KMS-11 (cell line): ENCODE results near the gene CST5.
"Not testable (repeated sequence)": the region's sequence is repeated elsewhere in the genome, so short reads cannot be mapped to it uniquely, and the experiment has no call there.

Experiments
- H2AFZ ChIP-seq: fragments of 200-600 bp; sonication (generic); 2 replicates; pipeline ENCODE4 v1.6.1; 2016; ENCODE audit warnings: antibody characterized with exemption, mixed run types, low read depth
- H3K27ac ChIP-seq: fragments of 200-600 bp; sonication (generic); 2 replicates; pipeline ENCODE4 v1.6.1; 2016; ENCODE audit warnings: mild to moderate bottlenecking, mixed run types
- H3K27me3 ChIP-seq: fragments of 200-600 bp; sonication (generic); 2 replicates; pipeline ENCODE4 v1.6.1; 2017; ENCODE audit warnings: mild to moderate bottlenecking, low read depth, mixed run types, moderate library complexity; ENCODE audit not compliant: insufficient read depth
- H3K36me3 ChIP-seq: fragments of 200-600 bp; sonication (generic); 2 replicates; pipeline ENCODE4 v1.6.1; 2017; ENCODE audit warnings: mild to moderate bottlenecking, mixed run types; ENCODE audit not compliant: insufficient read depth
- H3K4me1 ChIP-seq: fragments of 200-600 bp; sonication (generic); 2 replicates; pipeline ENCODE4 v1.6.1; 2016; ENCODE audit warnings: mild to moderate bottlenecking, low read depth, mixed run types; ENCODE audit not compliant: poor library complexity, severe bottlenecking
- H3K4me2 ChIP-seq: fragments of 200-600 bp; sonication (generic); 2 replicates; pipeline ENCODE4 v1.7.0; 2016; ENCODE audit warnings: mild to moderate bottlenecking, mixed run types
- H3K4me3 ChIP-seq: fragments of 200-600 bp; sonication (generic); IDR thresholded peaks from 2 replicates; pipeline ENCODE4 v1.6.1; 2017; ENCODE audit warnings: low read depth, low read length, mixed read lengths; ENCODE audit not compliant: insufficient read depth
- H3K79me2 ChIP-seq: fragments of 200-600 bp; sonication (generic); 2 replicates; pipeline ENCODE4 v1.6.1; 2016; ENCODE audit warnings: low read depth, mixed run types; ENCODE audit not compliant: insufficient read depth
- H3K9ac ChIP-seq: fragments of 200-600 bp; sonication (generic); 2 replicates; pipeline ENCODE4 v1.6.1; 2016; ENCODE audit warnings: mild to moderate bottlenecking, mixed run types
- H4K20me1 ChIP-seq: fragments of 200-600 bp; sonication (generic); 2 replicates; pipeline ENCODE4 v1.6.1; 2016; ENCODE audit warnings: mild to moderate bottlenecking, mixed run types; ENCODE audit not compliant: insufficient read depth
- TF ChIP-seq, protein P1 (sequence below): fragments of 200-600 bp; sonication (generic); conservative IDR thresholded peaks from 2 replicates; pipeline ENCODE4 v1.6.1; 2017; ENCODE audit warnings: low read depth, mild to moderate bottlenecking, antibody characterized with exemption, low read length, moderate library complexity, mixed read lengths

The CST5 gene

DNA sequence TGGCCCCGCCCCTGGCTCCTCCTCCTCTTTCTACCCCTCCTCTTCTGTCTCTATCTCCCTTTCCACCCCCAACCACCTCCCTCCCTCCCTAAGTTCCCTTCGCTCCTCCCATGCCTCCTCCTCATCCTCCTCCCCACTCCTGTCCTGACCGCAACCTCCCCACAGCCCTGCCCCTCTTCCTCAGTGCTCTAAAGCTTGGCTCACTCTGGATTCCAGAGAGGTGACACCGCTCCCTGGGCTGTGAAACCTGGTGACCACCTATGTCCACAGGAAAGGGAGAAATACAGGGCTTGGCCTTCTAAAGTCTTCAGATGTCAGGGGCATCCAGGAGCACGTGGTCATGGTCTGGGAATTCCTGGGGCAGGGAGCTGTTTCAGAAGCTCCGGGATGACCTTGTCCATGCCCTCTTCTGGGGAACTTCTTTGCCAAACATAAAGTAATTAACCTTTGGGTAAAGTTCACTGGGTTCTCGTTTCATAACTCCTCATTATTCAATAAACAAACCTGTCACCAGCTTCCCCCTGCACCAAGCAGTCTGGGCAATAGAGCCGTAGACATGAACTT lies 345 bp upstream of the CST5 start:
- Histone ChIP-seq H4K20me1 (no peaks in the 10 kb centered on the region), H3K27me3 (no peaks in the 10 kb centered on the region), H3K9ac (no peak overlapping the region), H3K79me2 (no peaks in the 10 kb centered on the region), H3K36me3 (no peaks in the 10 kb centered on the region), H3K4me3 (no peak overlapping the region), H3K27ac (no peak overlapping the region), H3K4me2 (no peak overlapping the region), H2AFZ (no peak overlapping the region), H3K4me1 (no peaks in the 10 kb centered on the region)
- TF ChIP-seq, protein P1, sequence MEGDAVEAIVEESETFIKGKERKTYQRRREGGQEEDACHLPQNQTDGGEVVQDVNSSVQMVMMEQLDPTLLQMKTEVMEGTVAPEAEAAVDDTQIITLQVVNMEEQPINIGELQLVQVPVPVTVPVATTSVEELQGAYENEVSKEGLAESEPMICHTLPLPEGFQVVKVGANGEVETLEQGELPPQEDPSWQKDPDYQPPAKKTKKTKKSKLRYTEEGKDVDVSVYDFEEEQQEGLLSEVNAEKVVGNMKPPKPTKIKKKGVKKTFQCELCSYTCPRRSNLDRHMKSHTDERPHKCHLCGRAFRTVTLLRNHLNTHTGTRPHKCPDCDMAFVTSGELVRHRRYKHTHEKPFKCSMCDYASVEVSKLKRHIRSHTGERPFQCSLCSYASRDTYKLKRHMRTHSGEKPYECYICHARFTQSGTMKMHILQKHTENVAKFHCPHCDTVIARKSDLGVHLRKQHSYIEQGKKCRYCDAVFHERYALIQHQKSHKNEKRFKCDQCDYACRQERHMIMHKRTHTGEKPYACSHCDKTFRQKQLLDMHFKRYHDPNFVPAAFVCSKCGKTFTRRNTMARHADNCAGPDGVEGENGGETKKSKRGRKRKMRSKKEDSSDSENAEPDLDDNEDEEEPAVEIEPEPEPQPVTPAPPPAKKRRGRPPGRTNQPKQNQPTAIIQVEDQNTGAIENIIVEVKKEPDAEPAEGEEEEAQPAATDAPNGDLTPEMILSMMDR, result no peak

DNA sequence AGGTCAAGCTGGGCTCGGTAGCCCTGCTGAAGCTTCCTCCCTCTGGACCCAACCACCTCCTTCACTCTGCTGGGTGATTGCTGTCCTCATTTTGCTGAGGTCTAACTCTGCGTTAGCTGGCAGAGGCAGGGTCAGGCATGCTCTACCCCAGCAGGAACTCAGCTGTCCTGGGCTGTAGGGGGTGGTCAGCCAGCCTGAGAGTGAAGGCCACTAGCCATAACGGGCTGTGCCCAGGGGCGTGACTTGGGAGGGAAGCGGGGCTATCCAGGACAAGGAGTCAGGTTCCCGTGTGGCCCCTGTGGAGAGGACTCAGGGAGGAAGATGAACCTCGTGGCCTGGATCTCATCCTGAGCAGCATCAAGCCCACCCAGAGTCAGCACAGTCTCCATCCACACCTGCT lies 761 bp downstream of the CST5 start:
- Histone ChIP-seq H3K4me1 (no peaks in the 10 kb centered on the region), H3K9ac (no peak overlapping the region), H3K27me3 (no peaks in the 10 kb centered on the region), H3K4me3 (no peak overlapping the region), H3K27ac (no peak overlapping the region), H3K36me3 (no peaks in the 10 kb centered on the region), H4K20me1 (no peaks in the 10 kb centered on the region), H3K79me2 (no peaks in the 10 kb centered on the region), H3K4me2 (no peak overlapping the region), H2AFZ (no peak overlapping the region)
- TF ChIP-seq, protein P1, result no peak

DNA sequence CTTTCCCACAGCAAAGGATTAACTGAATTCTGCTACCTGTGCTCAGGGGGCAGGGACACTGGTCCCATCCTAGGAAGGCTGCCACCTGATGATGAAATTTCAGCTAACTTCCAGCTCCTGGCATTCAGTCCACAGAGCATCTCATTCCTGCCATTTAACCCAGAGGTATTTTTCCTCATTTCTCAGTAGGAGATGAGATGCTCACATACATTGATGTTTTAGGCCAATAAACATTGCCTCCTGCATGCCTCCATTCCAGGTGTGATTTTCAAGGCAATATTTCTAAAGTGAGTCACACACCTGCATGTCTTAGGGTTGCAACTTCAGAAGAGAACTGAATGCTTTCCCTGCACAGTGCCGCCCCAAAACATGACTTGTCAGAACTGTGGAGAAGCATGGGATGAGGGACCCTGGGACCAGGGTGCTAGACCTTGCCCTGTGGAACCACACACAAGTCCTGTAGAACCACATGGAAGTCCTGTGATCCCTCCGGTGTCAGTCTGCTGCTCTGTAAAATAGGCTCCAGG lies 1.5 kb downstream of the CST5 start:
- H3K27me3 ChIP-seq, H3K9ac ChIP-seq, H3K79me2 ChIP-seq, H4K20me1 ChIP-seq, H2AFZ ChIP-seq, H3K4me2 ChIP-seq, H3K36me3 ChIP-seq, H3K27ac ChIP-seq, H3K4me1 ChIP-seq, H3K4me3 ChIP-seq: not testable (repeated sequence)

DNA sequence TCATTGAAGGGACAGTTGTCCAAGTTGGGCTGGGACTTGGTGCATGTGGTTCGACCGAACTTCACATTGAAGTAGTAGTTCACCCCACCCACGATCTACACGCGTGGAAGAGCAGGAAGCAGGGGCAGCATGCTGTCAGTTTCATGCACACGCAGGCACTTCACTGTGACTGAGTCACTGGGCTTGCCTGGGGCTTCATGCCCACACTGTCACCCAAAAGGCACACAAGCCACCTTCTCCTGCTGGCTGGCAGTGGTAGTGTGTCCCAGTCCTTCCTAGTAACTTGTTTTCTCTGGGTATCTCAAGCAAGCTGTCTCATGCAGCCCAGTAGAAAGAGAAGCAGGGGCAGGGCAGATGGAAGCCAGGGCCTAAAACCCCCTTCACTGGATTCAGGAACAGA lies 2.0 kb downstream of the CST5 start:
- Histone ChIP-seq H3K4me3 (no peak overlapping the region), H3K27ac (no peak overlapping the region), H3K4me1 (no peaks in the 10 kb centered on the region), H4K20me1 (no peaks in the 10 kb centered on the region), H3K27me3 (no peaks in the 10 kb centered on the region), H3K79me2 (no peaks in the 10 kb centered on the region), H3K4me2 (no peak overlapping the region), H3K36me3 (no peaks in the 10 kb centered on the region), H3K9ac (no peak overlapping the region), H2AFZ (no peak overlapping the region)
- TF ChIP-seq, protein P1, result no peak

DNA sequence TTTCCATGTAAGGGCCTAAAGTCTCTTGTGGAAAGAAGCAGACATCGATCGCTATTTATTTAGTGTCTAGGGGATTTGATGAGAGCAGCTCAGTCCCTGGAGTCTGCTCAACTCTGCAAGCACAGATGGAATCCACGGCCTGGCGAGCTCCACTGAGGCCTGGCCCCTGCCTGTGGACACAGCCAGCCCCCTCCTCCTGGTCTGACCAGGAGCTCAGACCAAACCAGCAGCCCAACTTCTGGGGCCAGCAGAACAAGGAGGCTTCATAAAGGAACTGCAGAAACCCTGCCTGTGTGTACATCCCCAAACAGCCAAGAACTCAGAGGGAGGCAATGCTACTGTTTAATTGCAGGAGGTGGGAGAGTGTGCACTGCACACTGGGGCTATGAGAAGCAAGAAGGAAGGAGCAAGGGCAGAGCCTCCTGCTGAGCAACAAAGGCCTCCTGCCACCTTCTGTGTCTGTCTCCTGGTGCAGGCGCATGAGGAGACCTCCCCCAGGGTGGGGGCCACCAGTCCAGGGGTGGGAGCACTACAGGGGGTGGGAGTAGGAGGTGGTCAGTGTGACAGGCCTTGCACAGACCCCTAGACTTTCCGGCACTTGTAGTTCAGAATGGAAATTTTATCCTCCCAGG lies 3.8 kb downstream of the CST5 start:
- Histone ChIP-seq H3K27me3 (no peaks in the 10 kb centered on the region), H3K36me3 (no peaks in the 10 kb centered on the region), H3K4me2 (no peak overlapping the region)

More for the DNA sequence above, 3.8 kb downstream of the CST5 start:
- H3K79me2 ChIP-seq, result no peaks in the 10 kb centered on the region
- H2AFZ ChIP-seq, result no peak overlapping the region
- H3K4me3 ChIP-seq, result no peak overlapping the region
- no peaks in the 10 kb centered on the region for H4K20me1 ChIP-seq
- no peak overlapping the region for H3K9ac ChIP-seq
- no peak overlapping the region for H3K27ac ChIP-seq
- TF ChIP-seq, protein P1, result no peak
- H3K4me1 ChIP-seq, result no peaks in the 10 kb centered on the region
